K562 (cell line): ENCODE results near the gene PDIA3. TPM values are rescaled to one million over a fixed set of nuclear protein-coding genes. Genes with fewer than 3 reads are reported as not detected.
"Not testable (repeated sequence)": the region's sequence is repeated elsewhere in the genome, so short reads cannot be mapped to it uniquely, and the experiment has no call there.

ENCODE experiments used
- ATAC-seq: fragments of 200-7000 bp; cut with Tn5 transposase; 3 replicates; pipeline ENCODE4 v1.9.1; 2020; ENCODE audit warnings: moderate library complexity
- BruUV-seq: library from RNA; stranded (reverse); fragments of 400-500 nt; replicated peaks from 2 replicates; lab custom pipeline; 2021; lab: Mats Ljungman, UMichigan
- CTCF ChIA-PET: fragments of 300-600 bp; formaldehyde crosslinking; extraction: SDS; loops from one replicate; lab custom pipeline; 2021; ENCODE audit warnings: low intra/inter-chr PET ratio; lab: Yijun Ruan, JAX
- POLR2A ChIA-PET: fragments of 300-600, 350-650 bp; sonication (Branson Sonifier 250); formaldehyde crosslinking; extraction: SDS; loops from one replicate; lab custom pipeline; 2021; ENCODE audit warnings: antibody characterized with exemption, inconsistent platforms; lab: Yijun Ruan, JAX
- DNase-seq, 4 experiments: peaks; one replicate each; pipeline versions ENCODE4 v3.0.0 to v3.0.0-alpha.2; 2011 to 2018; ENCODE audit warnings: low spot score in 3 of 4, mixed read lengths in 3 of 4; ENCODE audit errors: extremely low read depth in 1 of 4
- FAIRE-seq: peaks from 2 replicates; lab custom pipeline; 2011; peaks lifted over from hg19 to GRCh38; lab: Jason Lieb, UNC
- H2AFZ ChIP-seq: 2 replicates; pipeline ENCODE4 v1.6.0; 2011; ENCODE audit warnings: low read depth, low read length, control low read depth, inconsistent platforms
- H3K27ac ChIP-seq: fragments of 200-600 bp; 3 replicates; pipeline ENCODE4 v1.8.0; 2011; ENCODE audit warnings: low read depth, mild to moderate bottlenecking, control low read depth, inconsistent platforms, low read length, moderate library complexity, mixed read lengths; ENCODE audit errors: extremely low read depth
- H3K27me3 ChIP-seq, 2 experiments: fragments of 300-600 bp in 1 of 2; 2 replicates in 1 of 2; 3 replicates in 1 of 2; pipeline versions ENCODE4 v1.6.0 to v1.8.0; 2011; ENCODE audit warnings: inconsistent platforms in 2 of 2, low read length in 2 of 2, mild to moderate bottlenecking in 1 of 2, mixed read lengths in 1 of 2, moderate library complexity in 1 of 2; ENCODE audit not compliant: control insufficient read depth in 2 of 2, insufficient read depth in 2 of 2
- H3K36me3 ChIP-seq: fragments of 300-600 bp; 3 replicates; pipeline ENCODE4 v1.8.0; 2011; ENCODE audit warnings: mild to moderate bottlenecking, low read length, inconsistent platforms; ENCODE audit not compliant: control insufficient read depth, insufficient read depth
- H3K4me1 ChIP-seq, 2 experiments: fragments of 200-600 bp in 1 of 2; replicated peaks in 1 of 2; 2 replicates in 1 of 2; 3 replicates in 1 of 2; pipeline versions ENCODE4 v1.5.1 to v1.8.0; 2011; ENCODE audit warnings: inconsistent platforms in 2 of 2, low read length in 2 of 2, mild to moderate bottlenecking in 1 of 2, mixed read lengths in 1 of 2, moderate library complexity in 1 of 2; ENCODE audit not compliant: control insufficient read depth in 2 of 2, insufficient read depth in 2 of 2
- H3K4me2 ChIP-seq: 2 replicates; pipeline ENCODE4 v1.6.1; 2011; ENCODE audit warnings: low read length, control low read depth, inconsistent platforms, mixed read lengths; ENCODE audit not compliant: insufficient read depth
- H3K4me3 ChIP-seq: fragments of 200-600 bp; sonication (generic), shearing (Covaris generic); 2 replicates; pipeline ENCODE4 v1.5.1; 2016; ENCODE audit warnings: control low read depth, inconsistent platforms
- H3K79me2 ChIP-seq: fragments of 200-600 bp; 3 replicates; pipeline ENCODE4 v1.8.0; 2011; ENCODE audit warnings: low read length, inconsistent platforms; ENCODE audit not compliant: control insufficient read depth, insufficient read depth
- H3K9ac ChIP-seq, 2 experiments: 2 replicates each; pipeline versions ENCODE4 v1.6.0 to v1.6.1; 2011; ENCODE audit warnings: low read depth in 2 of 2, low read length in 2 of 2, control low read depth in 1 of 2, inconsistent platforms in 1 of 2, mild to moderate bottlenecking in 1 of 2, mixed read lengths in 1 of 2; ENCODE audit not compliant: insufficient read depth in 1 of 2
- H3K9me1 ChIP-seq: one replicate; pipeline ENCODE4 v1.6.0; 2011; ENCODE audit warnings: inconsistent platforms, mild to moderate bottlenecking, low read length, moderate library complexity; ENCODE audit not compliant: control insufficient read depth, insufficient read depth
- H3K9me3 ChIP-seq: replicated peaks from 2 replicates; pipeline ENCODE4 v1.5.1; 2011; ENCODE audit warnings: low read depth, low read length, inconsistent platforms; ENCODE audit not compliant: control insufficient read depth, insufficient read depth
- H4K20me1 ChIP-seq: replicated peaks from 2 replicates; pipeline ENCODE4 v1.6.1; 2011; ENCODE audit warnings: low read length, inconsistent platforms, mixed read lengths; ENCODE audit not compliant: control insufficient read depth, insufficient read depth
- WGBS: fragments of 100-300 bp; shearing (Covaris generic); methylation state at CpG from one replicate; pipeline ENCODE4 v1.1.6; 2016; ENCODE audit warnings: low coverage, mixed read lengths; ENCODE audit not compliant: insufficient coverage; ENCODE audit errors: missing lambda C conversion rate; 5-methylcytosine and 5-hydroxymethylcytosine counted together
- in situ Hi-C: fragments of 300-500 bp; cut with MboI; formaldehyde crosslinking; loops from 4 replicates; pipeline ENCODE4 v1.15.0; 2018; ENCODE audit warnings: inconsistent platforms, mixed read lengths
- intact Hi-C: fragments of 100-400 bp; cut with micrococcal nuclease; formaldehyde crosslinking; loops from 2 replicates; pipeline ENCODE4 v1.14.2; 2022
- polyA plus RNA-seq, 8 experiments: library from polyadenylated mRNA; depleted of rRNA in 4 of 8; stranded (reverse) in 5 of 8; unstranded in 3 of 8; fragments of >200 nt; fragmentation: Nextera tagmentation in 2 of 8; fragmentation: Illumina TruSeq in 1 of 8; extraction: Ambion mirVana in 2 of 8; extraction: Trizol in 1 of 8; gene quantifications; 2 replicates each; pipeline versions ENCODE4 v1.2.1 to v1.2.3, GENCODE V29; 2011 to 2014; ENCODE audit warnings: inconsistent platforms in 1 of 8, missing spikeins in 1 of 8
- total RNA-seq, 7 experiments: library from RNA; depleted of rRNA in 6 of 7; stranded (reverse); fragments of >200 nt in 6 of 7; fragmentation: Illumina TruSeq in 2 of 7; extraction: Trizol in 2 of 7; gene quantifications; 2 replicates each; pipeline versions ENCODE4 v1.2.1 to v1.2.3, GENCODE V29; 2011 to 2021; ENCODE audit warnings: low replicate concordance in 1 of 7
- TF ChIP-seq, protein P1 (sequence below): fragments of 200-600 bp; sonication (generic); IDR thresholded peaks from one replicate; pipeline ENCODE4 v1.6.1; 2012; ENCODE audit warnings: mild to moderate bottlenecking, low read depth, low read length, inconsistent platforms

Gene PDIA3
- total and polyA plus RNA-seq, 9 of the 15 experiments (the other 6 are each of a cell fraction or from before 2014, with no cell fraction given) = 13.5 to 386 (median 149) TPM

DNA sequence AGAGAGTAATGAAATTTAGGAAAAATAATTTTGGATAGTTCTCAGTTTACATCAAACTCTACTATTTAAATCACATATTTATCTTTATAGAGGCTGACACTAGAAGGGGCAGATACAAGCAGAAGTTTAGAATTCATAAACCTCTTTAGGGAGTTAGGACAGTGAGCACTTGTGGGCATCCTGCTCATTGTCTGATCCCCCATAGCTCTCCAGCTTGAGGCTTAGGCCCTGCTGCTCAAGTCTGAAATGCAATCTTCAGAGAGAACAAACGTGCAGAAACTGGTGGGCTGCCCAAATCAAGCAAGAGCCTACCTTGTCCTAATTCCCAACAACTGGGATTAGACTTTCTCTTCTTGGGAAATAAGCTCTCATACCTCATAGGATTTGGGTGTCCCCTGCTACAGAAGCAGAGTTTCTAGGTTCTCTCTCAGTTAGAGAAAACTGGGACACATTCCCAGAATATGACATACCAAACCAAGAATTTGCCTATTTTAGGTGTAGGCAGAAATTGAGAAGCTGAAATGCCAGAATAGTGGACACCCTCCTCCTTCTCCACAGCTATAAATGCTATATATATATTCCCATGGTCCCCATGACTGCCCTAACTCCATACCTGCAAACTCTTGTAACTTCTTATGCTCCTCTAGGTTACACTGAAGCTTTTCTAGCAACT is 18.0 kb upstream of the PDIA3 start:
- H3K79me2 ChIP-seq, FAIRE-seq, H3K9me1 ChIP-seq, H3K36me3 ChIP-seq, H3K27me3 ChIP-seq, H3K9ac ChIP-seq, H4K20me1 ChIP-seq, ATAC-seq, DNase-seq, H3K27ac ChIP-seq, H3K9me3 ChIP-seq, POLR2A ChIA-PET, H3K4me1 ChIP-seq, H3K4me3 ChIP-seq, H2AFZ ChIP-seq, BruUV-seq, intact Hi-C loops, CTCF ChIA-PET, H3K4me2 ChIP-seq: not testable (repeated sequence)
- in situ Hi-C loops = loop anchor here (5.0 kb wide), 1 partner anchor 96 kb away; no protein-coding TSS in a partner anchor
- 0% methylated on average over 1 of the region's 1 CpG for WGBS

DNA sequence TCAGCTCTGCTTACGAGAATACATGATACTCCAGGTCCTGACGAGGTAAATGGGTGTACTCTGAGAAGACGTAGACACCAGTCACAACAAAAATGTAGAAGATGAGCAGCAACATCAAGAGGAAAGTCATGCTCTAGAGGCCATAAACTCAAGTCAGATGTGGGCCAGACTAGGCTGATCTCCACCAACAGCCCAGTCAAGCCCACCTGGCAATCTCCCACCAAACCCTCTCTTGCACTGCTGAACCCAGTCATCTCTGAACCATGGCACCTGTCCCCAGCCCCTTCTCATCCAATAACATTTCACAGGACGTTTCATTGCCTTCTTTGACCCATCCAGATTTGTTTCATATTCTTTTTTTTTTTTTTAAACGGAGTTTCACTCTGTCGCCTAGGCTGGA is 10.8 kb upstream of the PDIA3 start:
- no peaks in the 10 kb centered on the region for H3K36me3 ChIP-seq
- H3K79me2 ChIP-seq = no peaks in the 10 kb centered on the region
- H3K27ac ChIP-seq = no peak overlapping the region
- in situ Hi-C loops (no loop called here), intact Hi-C loops (no loop called here)
- no peak for DNase-seq
- H4K20me1 ChIP-seq = no peaks in the 10 kb centered on the region
- H3K27me3 ChIP-seq = peaks cover 3 to 4% of the 10 kb centered on the region in 2 experiments; a peak in 1 of 5 replicates
- no peak overlapping the region for H3K4me3 ChIP-seq
- H3K4me2 ChIP-seq = no peak overlapping the region
- ATAC-seq = no peak
- FAIRE-seq = no peak
- H2AFZ ChIP-seq = no peak overlapping the region
- ChIA-PET CTCF (no interaction called here), POLR2A (interaction anchor here (0.7 kb wide), 1 partner anchor 11 kb away, joined by 3 read pairs; the partner anchor contains the start of gene PDIA3)
- no peaks in the 10 kb centered on the region for H3K9me1 ChIP-seq
- no peak overlapping the region for H3K9ac ChIP-seq
- 29% methylated on average over 6 of the region's 6 CpGs for WGBS
- H3K9me3 ChIP-seq = no peaks in the 10 kb centered on the region
- BruUV-seq = no TSS peak
- no peaks in the 10 kb centered on the region for H3K4me1 ChIP-seq
- TF ChIP-seq, protein P1, sequence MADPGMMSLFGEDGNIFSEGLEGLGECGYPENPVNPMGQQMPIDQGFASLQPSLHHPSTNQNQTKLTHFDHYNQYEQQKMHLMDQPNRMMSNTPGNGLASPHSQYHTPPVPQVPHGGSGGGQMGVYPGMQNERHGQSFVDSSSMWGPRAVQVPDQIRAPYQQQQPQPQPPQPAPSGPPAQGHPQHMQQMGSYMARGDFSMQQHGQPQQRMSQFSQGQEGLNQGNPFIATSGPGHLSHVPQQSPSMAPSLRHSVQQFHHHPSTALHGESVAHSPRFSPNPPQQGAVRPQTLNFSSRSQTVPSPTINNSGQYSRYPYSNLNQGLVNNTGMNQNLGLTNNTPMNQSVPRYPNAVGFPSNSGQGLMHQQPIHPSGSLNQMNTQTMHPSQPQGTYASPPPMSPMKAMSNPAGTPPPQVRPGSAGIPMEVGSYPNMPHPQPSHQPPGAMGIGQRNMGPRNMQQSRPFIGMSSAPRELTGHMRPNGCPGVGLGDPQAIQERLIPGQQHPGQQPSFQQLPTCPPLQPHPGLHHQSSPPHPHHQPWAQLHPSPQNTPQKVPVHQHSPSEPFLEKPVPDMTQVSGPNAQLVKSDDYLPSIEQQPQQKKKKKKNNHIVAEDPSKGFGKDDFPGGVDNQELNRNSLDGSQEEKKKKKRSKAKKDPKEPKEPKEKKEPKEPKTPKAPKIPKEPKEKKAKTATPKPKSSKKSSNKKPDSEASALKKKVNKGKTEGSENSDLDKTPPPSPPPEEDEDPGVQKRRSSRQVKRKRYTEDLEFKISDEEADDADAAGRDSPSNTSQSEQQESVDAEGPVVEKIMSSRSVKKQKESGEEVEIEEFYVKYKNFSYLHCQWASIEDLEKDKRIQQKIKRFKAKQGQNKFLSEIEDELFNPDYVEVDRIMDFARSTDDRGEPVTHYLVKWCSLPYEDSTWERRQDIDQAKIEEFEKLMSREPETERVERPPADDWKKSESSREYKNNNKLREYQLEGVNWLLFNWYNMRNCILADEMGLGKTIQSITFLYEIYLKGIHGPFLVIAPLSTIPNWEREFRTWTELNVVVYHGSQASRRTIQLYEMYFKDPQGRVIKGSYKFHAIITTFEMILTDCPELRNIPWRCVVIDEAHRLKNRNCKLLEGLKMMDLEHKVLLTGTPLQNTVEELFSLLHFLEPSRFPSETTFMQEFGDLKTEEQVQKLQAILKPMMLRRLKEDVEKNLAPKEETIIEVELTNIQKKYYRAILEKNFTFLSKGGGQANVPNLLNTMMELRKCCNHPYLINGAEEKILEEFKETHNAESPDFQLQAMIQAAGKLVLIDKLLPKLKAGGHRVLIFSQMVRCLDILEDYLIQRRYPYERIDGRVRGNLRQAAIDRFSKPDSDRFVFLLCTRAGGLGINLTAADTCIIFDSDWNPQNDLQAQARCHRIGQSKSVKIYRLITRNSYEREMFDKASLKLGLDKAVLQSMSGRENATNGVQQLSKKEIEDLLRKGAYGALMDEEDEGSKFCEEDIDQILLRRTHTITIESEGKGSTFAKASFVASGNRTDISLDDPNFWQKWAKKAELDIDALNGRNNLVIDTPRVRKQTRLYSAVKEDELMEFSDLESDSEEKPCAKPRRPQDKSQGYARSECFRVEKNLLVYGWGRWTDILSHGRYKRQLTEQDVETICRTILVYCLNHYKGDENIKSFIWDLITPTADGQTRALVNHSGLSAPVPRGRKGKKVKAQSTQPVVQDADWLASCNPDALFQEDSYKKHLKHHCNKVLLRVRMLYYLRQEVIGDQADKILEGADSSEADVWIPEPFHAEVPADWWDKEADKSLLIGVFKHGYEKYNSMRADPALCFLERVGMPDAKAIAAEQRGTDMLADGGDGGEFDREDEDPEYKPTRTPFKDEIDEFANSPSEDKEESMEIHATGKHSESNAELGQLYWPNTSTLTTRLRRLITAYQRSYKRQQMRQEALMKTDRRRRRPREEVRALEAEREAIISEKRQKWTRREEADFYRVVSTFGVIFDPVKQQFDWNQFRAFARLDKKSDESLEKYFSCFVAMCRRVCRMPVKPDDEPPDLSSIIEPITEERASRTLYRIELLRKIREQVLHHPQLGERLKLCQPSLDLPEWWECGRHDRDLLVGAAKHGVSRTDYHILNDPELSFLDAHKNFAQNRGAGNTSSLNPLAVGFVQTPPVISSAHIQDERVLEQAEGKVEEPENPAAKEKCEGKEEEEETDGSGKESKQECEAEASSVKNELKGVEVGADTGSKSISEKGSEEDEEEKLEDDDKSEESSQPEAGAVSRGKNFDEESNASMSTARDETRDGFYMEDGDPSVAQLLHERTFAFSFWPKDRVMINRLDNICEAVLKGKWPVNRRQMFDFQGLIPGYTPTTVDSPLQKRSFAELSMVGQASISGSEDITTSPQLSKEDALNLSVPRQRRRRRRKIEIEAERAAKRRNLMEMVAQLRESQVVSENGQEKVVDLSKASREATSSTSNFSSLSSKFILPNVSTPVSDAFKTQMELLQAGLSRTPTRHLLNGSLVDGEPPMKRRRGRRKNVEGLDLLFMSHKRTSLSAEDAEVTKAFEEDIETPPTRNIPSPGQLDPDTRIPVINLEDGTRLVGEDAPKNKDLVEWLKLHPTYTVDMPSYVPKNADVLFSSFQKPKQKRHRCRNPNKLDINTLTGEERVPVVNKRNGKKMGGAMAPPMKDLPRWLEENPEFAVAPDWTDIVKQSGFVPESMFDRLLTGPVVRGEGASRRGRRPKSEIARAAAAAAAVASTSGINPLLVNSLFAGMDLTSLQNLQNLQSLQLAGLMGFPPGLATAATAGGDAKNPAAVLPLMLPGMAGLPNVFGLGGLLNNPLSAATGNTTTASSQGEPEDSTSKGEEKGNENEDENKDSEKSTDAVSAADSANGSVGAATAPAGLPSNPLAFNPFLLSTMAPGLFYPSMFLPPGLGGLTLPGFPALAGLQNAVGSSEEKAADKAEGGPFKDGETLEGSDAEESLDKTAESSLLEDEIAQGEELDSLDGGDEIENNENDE = no peak
